Spleen (tissue), 7 donors: ENCODE data around the gene PTPN9.

Experiments used
- CTCF ChIP-seq, 11 experiments: fragments of 200-600 bp in 7 of 11; fragments of 450-650 bp in 4 of 11; sonication (generic) in 4 of 11; IDR thresholded peaks in 8 of 11; conservative IDR thresholded peaks in 3 of 11; 1 replicate in 7 of 11; 2 replicates in 4 of 11; pipeline versions ENCODE4 v1.4.0 to v1.8.0; 2016 to 2021; ENCODE audit warnings: antibody characterized with exemption in 11 of 11, inconsistent platforms in 4 of 11, mild to moderate bottlenecking in 1 of 11
- POLR2A ChIP-seq, 3 donors: fragments of 450-650 bp; IDR thresholded peaks; one replicate each; pipeline ENCODE4 v1.5.1; 2017; ENCODE audit warnings: antibody characterized with exemption in 3 of 3, mild to moderate bottlenecking in 1 of 3
- POLR2AphosphoS5 ChIP-seq, 3 donors: sonication (generic); formaldehyde crosslinking; IDR thresholded peaks; one replicate each; pipeline ENCODE4 v1.5.1; 2017; ENCODE audit warnings: antibody characterized with exemption in 3 of 3
- donor health status: DM: no; HTN: no; CAD: no; lungs with moderate emphysema.
- donor health status: DM: no; HTN: no; CAD: no.
- donor health status: DM: no; HTN: no; CAD: no.

GRCh38 chr15:75431270-75431669 lies 147.8 kb downstream of the PTPN9 start:
- TF ChIP-seq CTCF (IDR thresholded peaks at IDR 0.05 in 8 of 11, conservative IDR thresholded peaks at IDR 0.05 in 3 of 11): no peak
- TF ChIP-seq POLR2A (IDR thresholded peaks at IDR 0.05): no peak
- TF ChIP-seq POLR2AphosphoS5 (IDR thresholded peaks at IDR 0.05): no peak
